ENCODE data around the gene COL12A1. TPM values are rescaled to one million over a fixed set of nuclear protein-coding genes. Genes with fewer than 3 reads are reported as not detected.

The COL12A1 gene
- total RNA-seq, 2 experiments from 2014 or later = not detected

DNA sequence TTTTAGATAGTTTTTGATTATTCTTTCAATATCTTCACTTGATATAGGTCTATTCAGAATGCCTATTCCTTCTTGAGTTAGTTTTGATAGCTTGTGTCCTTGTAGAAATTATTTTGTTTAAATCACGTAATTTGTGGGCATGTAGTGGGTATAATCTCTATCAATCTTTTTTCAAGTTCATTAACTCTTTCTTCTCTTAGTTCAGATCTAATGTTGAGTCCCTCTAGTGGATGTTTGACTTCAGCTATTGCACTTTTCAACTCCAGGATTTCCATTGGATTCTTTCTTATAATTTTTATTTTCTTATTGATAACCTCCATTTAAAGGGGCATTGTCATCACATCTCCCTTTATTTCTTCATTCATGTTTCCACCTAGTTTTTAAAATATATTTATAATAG lies 135.6 kb downstream of the COL12A1 start:
- intact Hi-C loops (cut with DNase I, micrococcal nuclease) = no loop called here
- TF ChIP-seq, protein P1, sequence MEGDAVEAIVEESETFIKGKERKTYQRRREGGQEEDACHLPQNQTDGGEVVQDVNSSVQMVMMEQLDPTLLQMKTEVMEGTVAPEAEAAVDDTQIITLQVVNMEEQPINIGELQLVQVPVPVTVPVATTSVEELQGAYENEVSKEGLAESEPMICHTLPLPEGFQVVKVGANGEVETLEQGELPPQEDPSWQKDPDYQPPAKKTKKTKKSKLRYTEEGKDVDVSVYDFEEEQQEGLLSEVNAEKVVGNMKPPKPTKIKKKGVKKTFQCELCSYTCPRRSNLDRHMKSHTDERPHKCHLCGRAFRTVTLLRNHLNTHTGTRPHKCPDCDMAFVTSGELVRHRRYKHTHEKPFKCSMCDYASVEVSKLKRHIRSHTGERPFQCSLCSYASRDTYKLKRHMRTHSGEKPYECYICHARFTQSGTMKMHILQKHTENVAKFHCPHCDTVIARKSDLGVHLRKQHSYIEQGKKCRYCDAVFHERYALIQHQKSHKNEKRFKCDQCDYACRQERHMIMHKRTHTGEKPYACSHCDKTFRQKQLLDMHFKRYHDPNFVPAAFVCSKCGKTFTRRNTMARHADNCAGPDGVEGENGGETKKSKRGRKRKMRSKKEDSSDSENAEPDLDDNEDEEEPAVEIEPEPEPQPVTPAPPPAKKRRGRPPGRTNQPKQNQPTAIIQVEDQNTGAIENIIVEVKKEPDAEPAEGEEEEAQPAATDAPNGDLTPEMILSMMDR (IDR thresholded peaks at IDR 0.05) = no peak
- Histone ChIP-seq H3K27me3 (ENCODE audit: control insufficient read depth in 1 of 2, insufficient read depth in 2 of 2, low read length in 2 of 2) (no peaks in the 10 kb centered on the region), H3K4me3 (ENCODE audit: low read length) (no peak overlapping the region), H3K4me1 (ENCODE audit: insufficient read depth, low read length) (no peaks in the 10 kb centered on the region), H3K27ac (ENCODE audit: low read depth in 1 of 2, low read length in 2 of 2) (no peak overlapping the region), H3K9me3 (ENCODE audit: control insufficient read depth in 1 of 2, insufficient read depth in 1 of 2, low read length in 2 of 2) (no peaks in the 10 kb centered on the region), H3K36me3 (ENCODE audit: insufficient read depth, low read length) (no peaks in the 10 kb centered on the region)
- Mint-ChIP-seq H3K4me3 (no peak overlapping the region), H3K27me3 (no peaks in the 10 kb centered on the region), H3K27ac (no peak overlapping the region), H3K36me3 (ENCODE audit: low read depth) (no peaks in the 10 kb centered on the region), H3K9me3 (peaks cover 2% of the 10 kb centered on the region), H3K4me1 (ENCODE audit: low read depth) (no peaks in the 10 kb centered on the region)
- no peak for ATAC-seq (ENCODE audit: poor library complexity)
- POLR2A ChIA-PET = no interaction called here
- DNase-seq = no peak
- CTCF ChIA-PET = no interaction called here

DNA sequence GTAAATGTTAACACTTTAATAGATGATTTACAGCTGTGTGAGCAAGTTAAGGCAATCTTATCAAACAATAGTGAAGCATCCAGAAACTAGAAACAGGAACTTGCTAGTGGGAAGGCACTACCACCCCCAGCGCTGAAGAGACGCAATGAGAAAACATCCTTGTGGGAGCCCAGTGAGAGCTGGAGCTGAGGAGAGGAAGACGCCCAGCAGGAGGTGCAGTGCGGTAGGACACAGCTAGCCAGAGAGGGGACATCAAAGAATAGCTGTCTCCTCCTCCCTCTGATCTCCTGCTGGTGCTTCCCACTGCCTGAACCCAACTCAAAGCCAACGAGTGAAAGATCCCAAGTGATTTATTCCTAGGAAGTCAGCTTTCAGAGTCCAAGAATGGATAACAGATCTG lies 140.3 kb downstream of the COL12A1 start:
- H3K27me3 ChIP-seq (ENCODE audit: control insufficient read depth in 1 of 2, insufficient read depth in 2 of 2, low read length in 2 of 2) = no peaks in the 10 kb centered on the region
- ChIA-PET POLR2A (no interaction called here), CTCF (no interaction called here)
- DNase-seq (no peak), ATAC-seq (ENCODE audit: poor library complexity) (no peak)
- no peak overlapping the region for H3K27ac ChIP-seq (ENCODE audit: low read depth in 1 of 2, low read length in 2 of 2)
- intact Hi-C loops (cut with DNase I, micrococcal nuclease) = no loop called here
- Mint-ChIP-seq H3K27me3 (no peaks in the 10 kb centered on the region), H3K9me3 (peaks cover 5% of the 10 kb centered on the region), H3K4me3 (no peak overlapping the region), H3K4me1 (ENCODE audit: low read depth) (no peaks in the 10 kb centered on the region), H3K27ac (no peak overlapping the region), H3K36me3 (ENCODE audit: low read depth) (no peaks in the 10 kb centered on the region)
- H3K4me3 ChIP-seq (ENCODE audit: low read length) = no peak overlapping the region
- TF ChIP-seq, protein P1 (IDR thresholded peaks at IDR 0.05) = no peak
- no peaks in the 10 kb centered on the region for H3K36me3 ChIP-seq (ENCODE audit: insufficient read depth, low read length)
- no peaks in the 10 kb centered on the region for H3K4me1 ChIP-seq (ENCODE audit: insufficient read depth, low read length)
- no peaks in the 10 kb centered on the region for H3K9me3 ChIP-seq (ENCODE audit: control insufficient read depth in 1 of 2, insufficient read depth in 1 of 2, low read length in 2 of 2)

DNA sequence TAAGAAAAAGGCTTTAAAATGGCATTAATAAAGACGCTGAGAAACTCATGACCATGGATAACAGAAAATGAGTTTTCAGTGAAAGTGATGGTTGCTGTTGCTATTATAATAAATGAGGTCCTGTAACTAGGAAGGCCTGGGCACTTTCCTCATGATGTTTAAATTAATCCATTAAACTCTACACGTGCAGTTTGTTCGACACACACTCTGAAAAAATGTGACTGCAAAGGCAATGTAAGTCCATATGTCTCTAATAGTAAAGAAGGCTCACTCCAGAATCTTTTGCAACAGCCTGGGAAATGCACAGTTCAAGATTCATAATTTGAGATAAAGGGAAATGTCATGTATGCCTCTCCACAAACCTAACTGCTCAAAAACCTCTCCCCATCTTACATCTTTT lies 153.4 kb downstream of the COL12A1 start:
- Mint-ChIP-seq H3K27ac (no peak overlapping the region), H3K9me3 (no peaks in the 10 kb centered on the region), H3K36me3 (ENCODE audit: low read depth) (no peaks in the 10 kb centered on the region), H3K4me1 (ENCODE audit: low read depth) (no peaks in the 10 kb centered on the region), H3K4me3 (no peak overlapping the region), H3K27me3 (no peaks in the 10 kb centered on the region)
- no peak for ATAC-seq (ENCODE audit: poor library complexity)
- no peaks in the 10 kb centered on the region for H3K4me1 ChIP-seq (ENCODE audit: insufficient read depth, low read length)
- H3K27ac ChIP-seq (ENCODE audit: low read depth in 1 of 2, low read length in 2 of 2) = no peak overlapping the region
- no peak overlapping the region for H3K4me3 ChIP-seq (ENCODE audit: low read length)
- no peak for DNase-seq
- TF ChIP-seq, protein P1 (IDR thresholded peaks at IDR 0.05) = no peak
- ChIA-PET CTCF (no interaction called here), POLR2A (interaction anchor here (0.6 kb wide), 1 partner anchor 1673 kb away, joined by 3 read pairs; no protein-coding TSS in a partner anchor)
- H3K9me3 ChIP-seq (ENCODE audit: control insufficient read depth in 1 of 2, insufficient read depth in 1 of 2, low read length in 2 of 2) = no peaks in the 10 kb centered on the region
- intact Hi-C loops (cut with DNase I, micrococcal nuclease) = no loop called here
- no peaks in the 10 kb centered on the region for H3K36me3 ChIP-seq (ENCODE audit: insufficient read depth, low read length)
- H3K27me3 ChIP-seq (ENCODE audit: control insufficient read depth in 1 of 2, insufficient read depth in 2 of 2, low read length in 2 of 2) = no peaks in the 10 kb centered on the region
